GM23248 (cell line): Measurements from ENCODE around the gene TLE7.

Experiments
- EZH2 ChIP-seq: fragments of 200-600 bp; sonication (generic); IDR thresholded peaks from 2 replicates; pipeline ENCODE4 v1.6.1; 2018; ENCODE audit warnings: antibody characterized with exemption, mild to moderate bottlenecking; ENCODE audit not compliant: insufficient read depth, poor library complexity, severe bottlenecking
- EZH2phosphoT487 ChIP-seq: fragments of 200-600 bp; sonication (generic); IDR thresholded peaks from 2 replicates; pipeline ENCODE4 v1.6.1; 2018; ENCODE audit warnings: antibody characterized with exemption, moderate library complexity, mild to moderate bottlenecking, low read depth; ENCODE audit not compliant: insufficient read depth

GRCh38 chr16:71491054-71491453 lies 49.2 kb upstream of the TLE7 start:
- TF ChIP-seq EZH2phosphoT487, result no peak
- no peak for TF ChIP-seq EZH2
